GM18511 (cell line): ENCODE measurements around the gene CMTR1.
"Not testable (repeated sequence)": the region's sequence is repeated elsewhere in the genome, so short reads cannot be mapped to it uniquely, and the experiment has no call there.

Source experiments
- ATAC-seq: cut with Tn5 transposase; IDR thresholded peaks from one replicate; pipeline ENCODE4 v1.9.1; 2021; ENCODE audit warnings: mild to moderate bottlenecking, moderate library complexity; ENCODE audit not compliant: unreplicated experiment

CMTR1 gene

DNA sequence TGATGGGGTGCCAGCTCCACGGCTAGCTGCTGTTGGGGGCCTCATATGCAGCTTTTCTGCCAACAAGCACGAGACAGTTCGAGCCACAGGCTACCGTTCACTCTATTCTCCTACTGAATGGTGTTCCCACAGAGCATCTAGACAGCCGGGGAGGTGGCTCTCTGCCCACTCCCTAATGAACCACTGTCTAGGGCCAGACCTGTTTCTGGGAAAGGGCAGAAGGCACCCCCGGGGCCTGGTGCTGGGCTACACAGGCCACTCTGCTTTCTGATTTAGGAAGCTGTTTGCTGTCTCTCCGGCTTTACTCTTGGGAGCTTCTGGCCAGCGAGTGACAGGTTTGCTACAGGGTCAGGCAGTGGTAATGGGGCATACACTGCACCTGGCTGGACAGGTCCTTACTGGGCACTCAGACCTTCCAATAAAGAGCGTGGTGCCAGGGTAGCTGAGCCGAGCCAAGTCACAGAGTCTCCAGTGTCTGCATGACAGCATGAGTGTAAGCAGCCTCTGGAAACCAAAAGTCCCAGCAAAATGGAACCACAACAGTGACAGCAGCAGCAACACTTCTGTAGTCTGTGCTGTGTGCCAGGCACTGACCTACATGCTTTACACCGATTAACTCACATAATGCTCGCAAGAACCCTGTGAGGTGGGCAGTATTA lies 58.3 kb downstream of the CMTR1 start:
- no peak for ATAC-seq

DNA sequence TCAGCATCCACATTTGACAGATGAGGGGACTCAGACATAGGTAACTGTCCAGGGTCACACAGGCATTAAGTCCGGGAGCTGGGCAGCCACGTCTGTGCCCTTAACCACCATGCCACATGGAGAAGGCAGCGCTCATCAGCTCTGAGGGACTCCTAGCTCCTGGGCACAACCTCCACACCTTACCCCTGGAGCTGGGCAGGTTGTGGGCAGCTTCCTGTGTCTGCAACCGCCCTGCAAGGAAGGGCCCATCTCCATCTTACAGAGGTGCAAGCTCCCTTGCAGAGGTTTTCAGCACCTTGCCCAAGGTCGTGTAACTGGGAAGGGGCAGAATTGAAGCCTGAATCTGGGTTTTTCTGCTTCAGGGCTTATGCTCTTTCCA lies 58.8 kb downstream of the CMTR1 start:
- no peak for ATAC-seq

DNA sequence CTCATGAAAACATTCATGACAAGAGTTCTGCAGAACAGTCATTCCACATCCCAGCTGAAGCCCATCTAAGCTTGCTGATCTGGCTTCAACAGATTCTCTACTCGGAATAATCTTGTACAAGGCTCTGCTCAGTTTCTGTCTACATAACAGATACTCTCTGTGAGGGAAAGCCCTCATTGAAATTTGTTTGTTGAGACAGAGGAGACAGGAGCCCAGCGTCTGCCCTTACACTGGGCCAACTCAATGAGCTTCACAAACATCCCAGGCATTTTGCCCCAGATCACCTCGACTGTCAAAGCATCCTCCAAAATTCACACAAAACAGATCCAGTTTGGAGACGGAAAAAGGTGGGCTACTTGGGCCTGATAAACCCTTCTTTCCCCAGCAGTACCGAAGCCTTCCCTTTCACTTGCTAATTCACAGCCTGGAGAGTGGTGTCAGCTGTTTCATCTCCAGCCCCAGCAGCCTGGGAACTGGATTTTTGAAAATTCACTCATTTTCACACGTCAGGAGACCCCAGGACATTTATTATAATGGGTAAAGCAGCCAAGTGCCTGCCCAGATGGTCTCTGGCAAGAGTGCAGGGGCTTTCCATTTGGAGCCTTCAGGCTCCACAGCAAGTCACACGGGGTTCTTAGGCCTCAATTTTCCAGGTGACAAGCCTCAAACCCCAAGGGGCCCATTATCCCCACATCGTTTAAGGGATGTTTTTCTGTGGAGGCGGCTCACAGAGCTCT lies 59.4 kb downstream of the CMTR1 start:
- ATAC-seq = no peak

DNA sequence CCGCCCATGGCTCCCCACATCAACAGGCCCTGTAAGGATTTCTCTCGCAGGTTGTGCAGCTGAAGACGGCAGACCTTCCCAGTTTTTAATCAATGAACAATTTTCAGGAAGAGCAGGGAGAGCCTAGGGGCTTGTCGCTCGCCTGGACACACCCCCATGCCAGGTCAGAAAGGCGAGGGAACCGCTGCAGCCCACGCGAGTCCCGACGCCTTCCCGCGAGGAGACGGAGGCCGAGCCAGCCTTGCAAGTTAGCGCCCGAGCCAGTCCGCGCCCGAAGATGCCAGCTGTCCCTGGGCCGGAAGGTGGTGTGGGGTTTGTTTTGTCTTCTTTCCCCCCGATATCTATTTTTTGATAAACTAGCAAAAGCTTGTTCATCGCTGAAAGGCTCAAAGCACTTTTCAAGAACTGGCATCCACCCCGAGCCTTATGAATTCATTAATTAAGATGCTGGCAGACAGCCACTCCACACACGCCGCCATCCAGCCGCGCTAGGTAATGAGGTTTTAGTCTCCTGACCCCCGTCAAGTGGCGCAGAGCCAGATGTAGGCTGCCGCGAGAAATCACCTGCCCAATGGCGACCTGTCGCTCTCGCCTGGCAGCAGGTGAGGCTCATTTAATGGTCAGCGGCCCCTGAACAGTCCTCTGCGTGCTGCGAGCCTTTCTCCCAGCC lies 60.1 kb downstream of the CMTR1 start:
- ATAC-seq = no peak

DNA sequence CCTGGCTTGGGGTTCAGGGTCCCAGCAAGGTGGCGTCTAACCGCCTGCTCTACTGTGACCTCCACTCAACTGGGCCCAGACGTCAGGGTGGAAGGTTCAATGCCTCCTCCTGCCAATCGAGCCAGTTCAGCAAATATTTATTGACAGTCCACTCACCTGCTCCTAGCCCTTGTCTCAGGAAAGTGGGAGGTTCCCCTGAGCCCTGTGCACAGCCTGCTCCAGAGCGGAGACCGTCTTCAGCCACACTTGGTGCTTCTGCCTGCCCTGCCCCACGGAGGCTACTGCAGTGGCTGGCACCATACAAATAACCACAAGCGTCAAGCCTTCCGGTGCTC lies 60.6 kb downstream of the CMTR1 start:
- no peak for ATAC-seq

DNA sequence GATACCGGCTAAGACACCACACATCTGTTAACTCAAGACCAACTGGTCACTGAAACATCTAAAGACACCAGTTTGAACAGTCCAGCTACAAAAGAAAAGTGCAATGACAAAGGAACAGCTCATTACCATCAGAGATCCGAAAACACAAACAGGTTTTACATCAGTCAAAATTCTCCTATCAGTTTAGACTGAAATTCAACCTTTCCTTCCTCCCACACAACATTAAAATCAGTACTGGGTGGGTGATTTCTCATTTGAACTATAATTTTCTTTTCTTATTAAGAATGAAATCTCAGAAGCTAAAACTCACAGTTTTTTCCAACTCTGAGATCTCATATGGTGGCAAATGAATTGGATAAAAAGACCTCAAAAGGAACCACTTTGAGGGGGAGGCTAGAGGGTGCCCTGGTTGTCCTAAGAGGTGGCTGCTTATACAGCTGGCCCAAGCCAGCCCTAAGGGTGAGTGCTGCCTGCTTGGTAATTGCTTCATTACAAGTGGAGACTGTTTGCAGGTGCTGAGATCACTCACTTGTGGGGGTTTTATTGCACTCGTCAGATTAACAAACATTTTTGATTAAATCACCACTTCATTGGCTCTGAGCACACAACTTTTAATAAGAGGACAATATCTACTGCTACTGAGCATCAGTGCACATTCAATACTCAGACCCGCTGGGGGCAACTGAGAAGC lies 62.4 kb downstream of the CMTR1 start:
- ATAC-seq = no peak

DNA sequence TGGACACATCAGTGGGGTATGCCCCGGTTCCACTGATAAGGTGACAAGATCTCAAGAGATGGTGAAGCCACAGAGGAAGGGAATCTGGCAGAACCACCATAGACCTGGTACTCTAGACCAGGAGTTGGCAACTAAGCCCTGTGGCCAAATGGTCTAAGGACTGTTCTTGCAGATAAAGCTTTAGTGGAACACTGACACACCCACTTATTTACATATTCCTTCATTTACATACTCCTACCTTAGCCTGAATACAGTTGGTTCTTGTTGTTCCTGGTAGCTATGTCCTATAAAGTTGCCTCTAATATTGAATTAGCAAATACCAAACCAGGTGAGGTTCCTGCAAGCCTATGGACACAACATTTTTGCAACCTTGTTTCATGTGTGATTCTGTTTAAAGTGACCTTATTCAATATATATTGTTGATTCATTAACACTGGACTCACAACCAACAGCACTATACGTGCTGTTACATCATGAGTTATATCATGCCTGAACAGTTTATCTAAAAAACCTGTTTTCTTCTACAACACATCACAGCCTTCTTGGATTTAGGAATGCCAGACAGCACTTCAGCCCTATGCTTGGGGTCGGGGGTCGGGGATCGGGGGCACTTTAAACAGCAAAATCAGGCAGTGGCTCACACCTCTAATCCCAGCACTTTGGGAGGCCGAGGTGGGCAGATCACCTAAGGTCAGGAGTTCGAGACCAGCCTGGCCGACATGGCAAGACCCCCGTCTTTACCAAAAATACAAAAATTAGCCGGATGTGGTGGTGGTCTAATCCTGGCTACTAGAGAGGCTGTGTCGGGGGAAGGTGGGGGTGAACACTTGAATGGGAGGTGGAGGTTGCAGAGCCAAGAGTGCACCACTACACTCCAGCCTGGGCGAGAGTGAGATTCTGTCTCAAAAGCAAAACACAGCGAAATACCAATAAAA lies 64.2 kb downstream of the CMTR1 start:
- no peak for ATAC-seq

DNA sequence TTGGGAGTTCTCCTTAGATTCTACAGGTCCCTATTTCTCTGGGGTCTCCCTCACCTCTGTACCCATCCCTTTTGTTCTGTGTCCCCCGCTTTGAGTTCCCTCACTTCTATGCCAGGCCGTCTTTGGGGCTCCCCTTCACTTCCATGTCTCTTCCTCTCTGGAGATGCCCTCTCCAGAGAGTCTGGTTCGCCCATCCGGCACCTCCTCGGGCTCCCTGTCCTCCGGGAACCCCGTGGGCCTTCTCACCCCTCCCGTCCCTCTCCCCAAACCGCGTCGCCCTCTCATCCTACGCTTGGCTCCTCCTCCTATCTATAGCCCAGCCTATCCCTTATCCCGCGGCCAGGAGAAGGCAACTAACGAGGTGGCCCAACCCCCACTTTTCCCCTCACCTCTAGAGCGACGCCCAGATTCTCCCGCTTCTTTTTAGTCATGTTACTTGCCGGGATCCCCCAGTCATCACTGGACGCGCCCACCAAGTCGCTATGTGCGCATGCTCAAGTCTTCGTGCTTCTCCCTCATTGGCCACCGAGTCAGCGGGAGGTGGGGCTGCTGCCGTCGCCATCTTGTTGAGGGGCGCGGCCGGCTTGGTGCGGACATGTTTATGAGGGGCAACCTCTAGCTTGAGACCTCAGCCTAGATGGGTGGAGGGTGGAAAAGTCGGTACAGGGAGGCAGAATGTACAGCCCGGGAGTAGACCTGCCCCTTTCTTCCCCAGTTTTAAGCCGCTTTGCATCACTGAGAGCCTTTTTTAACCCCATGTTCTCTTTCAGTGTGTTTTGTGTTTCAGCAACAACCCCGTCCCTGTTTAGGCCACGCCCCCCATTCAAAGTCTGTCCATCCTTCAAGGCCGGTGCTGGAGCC lies 66.6 kb downstream of the CMTR1 start, which contains the start of gene CCDC167:
CCDC167 (minus strand) TSS at position 461 of the 861 bp plus-strand sequence; CDS start at position 431, 30 bp downstream.
- peak; percentile 89 for ATAC-seq

DNA sequence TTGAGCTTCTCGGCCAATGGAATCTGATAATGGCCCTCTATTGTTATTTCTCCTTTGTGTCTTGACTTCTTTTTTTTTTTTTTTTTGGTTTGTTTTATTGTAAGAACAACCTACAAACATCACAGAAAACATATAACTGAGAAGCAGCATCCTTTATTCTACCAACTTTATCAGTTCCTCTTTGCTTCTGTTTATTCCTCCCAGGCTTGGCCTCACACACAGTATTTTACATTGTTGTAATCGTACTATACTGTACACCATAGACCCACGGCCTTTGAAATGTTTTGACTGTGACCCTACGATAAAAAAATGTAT lies 67.2 kb downstream of the CMTR1 start:
- ATAC-seq = no peak

DNA sequence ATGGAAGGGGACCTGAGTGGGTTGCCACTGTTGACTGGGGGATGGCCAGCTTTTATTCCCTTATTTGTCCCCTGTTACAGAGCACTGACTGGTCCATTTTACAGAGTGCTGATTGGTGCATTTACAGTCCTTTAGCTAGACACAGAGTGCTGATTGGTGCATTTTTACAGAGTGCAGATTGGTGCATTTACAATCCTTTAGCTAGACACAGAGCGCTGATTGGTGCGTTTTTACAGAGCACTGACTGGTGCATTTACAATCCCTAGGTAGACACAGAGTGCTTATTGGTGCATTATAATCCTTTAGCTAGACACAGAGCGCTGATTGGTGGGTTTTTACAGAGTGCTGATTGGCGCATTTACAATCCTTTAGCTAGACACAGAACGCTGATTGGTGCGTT lies 67.9 kb downstream of the CMTR1 start:
- ATAC-seq = not testable (repeated sequence)

DNA sequence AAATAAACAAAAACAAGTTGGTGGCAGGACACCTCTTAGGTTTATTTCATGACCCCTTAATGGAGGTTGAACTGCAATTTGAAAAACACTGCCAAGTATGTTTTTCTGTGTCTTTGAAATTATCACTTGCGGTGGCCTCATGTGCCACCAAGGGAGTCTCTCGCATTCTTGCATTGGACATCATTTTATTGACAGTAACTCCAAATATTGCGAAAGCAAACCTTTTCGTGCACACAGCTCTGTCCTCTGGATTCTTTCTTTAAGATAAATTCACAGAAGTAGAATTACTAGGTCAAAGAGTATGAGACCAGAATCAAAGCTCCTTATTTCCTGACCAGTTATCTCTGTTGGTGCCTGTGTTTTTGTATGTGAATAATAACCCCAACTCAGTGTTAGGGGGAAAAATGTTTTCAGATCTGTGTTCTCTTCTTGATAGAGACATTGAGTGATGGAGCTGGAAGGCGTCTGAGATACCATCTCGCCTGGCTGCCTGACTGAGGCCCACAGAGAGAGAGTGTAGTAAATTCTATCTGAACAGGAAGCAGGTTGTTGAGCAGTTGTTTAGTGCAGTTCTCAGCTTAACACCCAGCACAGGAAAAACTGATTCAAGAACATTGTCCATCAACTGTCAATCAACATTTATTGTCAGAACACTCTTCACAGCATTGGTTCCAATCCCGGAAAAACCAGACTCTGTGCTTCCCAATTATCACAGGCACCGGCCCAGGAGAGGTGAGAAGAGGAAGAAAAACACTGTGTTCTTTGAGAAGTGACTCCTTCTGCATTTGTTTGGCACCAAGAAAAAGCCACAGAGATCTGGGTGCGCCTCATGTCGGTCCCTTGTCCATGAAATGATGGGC lies 68.8 kb downstream of the CMTR1 start:
- no peak for ATAC-seq

DNA sequence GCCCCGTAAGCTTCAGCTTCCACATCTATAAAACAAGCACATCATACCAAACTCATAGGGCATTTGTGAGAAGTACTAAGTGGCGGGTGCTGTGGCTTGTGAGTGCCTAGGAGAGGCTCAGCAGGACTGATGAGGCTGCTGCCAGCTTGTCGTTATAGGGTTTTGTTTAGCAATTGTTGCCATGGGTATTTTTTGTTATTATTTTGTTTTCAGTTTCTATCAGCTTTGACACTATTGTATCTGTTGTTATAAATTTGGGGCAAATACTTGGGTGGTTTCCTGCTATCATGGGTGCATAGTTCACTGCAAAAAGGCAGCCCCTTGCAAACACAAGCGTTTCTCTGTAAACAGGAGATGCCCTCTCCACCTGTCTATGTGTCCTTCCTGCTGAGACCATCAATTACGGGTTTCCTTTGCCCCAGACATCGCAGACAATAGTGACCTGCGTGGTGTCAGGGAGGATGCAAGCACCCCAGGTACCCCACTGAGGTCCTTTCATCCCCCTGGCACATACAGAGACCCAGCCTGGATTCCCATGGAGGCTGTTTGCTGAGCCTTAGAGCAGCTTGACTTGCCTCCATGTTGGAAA lies 69.8 kb downstream of the CMTR1 start:
- no peak for ATAC-seq

DNA sequence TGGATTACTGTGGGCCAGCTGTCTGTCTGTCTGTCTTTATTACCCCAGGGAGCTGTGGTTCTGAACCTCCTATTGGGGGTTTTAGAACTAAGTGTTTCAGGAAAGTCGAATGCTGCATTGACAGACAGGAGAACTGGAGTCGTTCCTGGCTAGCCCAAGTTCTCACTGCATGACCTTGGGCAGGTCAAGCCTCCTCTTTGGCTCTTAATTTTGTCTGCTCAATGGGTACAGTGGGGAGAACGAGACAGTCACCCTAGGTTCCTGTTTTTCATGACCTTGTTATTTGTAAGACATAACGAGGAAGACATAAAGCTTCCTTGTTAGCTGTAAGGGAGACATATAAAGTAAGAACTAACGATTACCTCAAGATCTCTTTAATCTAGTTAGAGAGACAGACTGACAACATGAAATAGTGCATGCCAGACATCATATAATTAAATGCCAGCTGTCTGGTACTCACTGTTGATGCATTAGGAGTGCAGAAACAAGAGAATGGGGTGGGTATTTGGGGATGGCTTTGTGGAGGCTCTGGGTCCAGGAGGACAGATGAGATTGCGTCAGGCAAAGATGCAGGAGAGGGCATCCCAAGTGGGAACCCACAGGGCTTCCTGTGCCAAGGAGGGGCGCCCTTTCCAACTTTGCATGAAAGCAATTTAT lies 70.4 kb downstream of the CMTR1 start:
- no peak for ATAC-seq

DNA sequence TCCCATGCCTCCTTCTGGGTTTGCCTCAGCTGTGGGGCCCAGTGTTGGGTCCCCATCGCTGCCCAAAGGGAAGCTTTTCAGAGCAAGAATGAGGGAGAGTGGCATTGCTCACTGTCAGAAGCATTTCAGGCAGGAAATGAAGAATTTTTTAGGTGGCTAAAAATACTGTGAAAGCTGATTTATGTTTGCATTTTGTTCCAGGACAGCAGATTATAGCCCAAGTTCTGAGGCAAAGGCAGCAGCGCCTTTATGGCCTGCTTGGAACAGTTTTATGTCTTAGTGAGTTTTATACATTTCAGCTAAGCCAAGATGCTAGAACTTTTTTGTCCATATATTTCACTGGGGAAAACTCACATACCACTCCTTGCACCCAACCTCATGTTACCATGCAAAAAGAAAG lies 71.0 kb downstream of the CMTR1 start:
- no peak for ATAC-seq

DNA sequence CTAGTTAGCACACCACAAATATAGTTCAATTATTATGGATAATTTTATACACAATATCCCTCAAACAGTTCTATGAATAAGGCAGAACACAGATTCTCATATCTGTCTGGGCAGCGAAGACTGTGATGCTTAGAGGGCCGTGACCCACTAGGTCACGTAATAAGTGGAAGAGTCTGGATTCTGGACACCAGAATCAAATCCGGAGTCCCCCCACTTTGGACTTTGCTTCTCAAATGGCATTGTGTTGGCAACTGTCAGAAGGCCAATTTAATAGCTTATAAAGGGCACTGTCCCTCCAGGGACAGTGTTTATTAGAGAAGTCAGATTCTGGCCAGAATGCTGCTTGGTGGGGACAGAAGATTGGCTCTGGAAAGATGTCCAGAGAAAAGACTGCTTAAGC lies 73.5 kb downstream of the CMTR1 start:
- no peak for ATAC-seq

DNA sequence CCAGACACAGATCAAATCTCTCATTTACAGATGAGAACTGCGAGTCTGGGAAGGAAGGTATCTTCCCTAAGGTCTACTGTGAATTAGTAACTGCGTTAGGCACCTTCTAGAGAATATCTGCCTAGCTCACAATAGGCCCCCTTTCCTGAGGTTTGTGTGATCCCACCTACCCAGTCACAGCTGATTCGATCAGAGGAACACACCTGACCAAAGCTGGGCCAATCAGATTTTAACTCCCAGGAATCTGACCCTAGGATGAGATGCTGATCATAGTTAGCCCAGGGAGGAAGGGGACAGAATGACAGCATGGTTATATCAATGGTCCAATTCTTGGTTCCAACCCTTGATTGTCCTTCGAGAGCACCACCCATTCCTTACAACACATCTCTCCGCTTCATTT lies 74.1 kb downstream of the CMTR1 start:
- no peak for ATAC-seq

DNA sequence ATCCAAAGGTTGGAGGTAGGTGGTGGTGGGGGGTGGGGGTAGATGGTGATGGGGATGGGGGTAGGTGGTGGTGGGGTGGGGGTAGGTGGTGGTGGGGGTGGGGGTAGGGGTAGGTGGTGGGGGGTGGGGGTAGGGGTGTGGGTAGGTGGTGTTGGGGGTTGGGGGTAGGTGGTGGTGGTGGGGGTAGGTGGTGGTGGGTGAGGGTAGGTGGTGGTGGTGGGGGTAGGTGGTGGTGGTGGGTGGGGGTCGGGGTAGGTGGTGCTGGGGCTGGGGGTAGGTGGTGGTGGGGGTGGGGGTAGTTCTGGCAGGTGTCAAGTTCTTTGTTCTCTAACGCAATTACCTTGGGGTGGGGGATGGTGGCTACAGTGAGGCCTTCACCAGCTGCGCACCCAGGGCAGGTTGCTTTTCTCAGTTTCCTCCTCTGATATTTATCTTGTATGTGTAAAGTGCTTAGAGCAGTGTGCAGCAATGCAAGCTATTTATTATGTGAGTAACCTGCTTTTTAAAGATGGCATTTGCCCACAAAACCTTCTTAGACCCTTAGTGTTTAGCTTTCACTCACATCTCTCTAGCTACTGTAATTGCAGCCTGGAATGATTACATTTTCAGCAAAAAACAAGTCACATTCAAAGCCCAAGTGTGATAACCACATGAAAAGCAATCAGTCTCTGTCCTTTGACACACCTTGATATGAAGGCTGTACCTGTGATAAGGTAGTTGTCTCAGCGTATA lies 74.8 kb downstream of the CMTR1 start:
- ATAC-seq = no peak
